HG02623 (cell line): ENCODE data around the gene IL22RA2.
"Not testable (repeated sequence)": the region's sequence is repeated elsewhere in the genome, so short reads cannot be mapped to it uniquely, and the experiment has no call there.

Experiments used
- ATAC-seq: cut with Tn5 transposase; IDR thresholded peaks from one replicate; pipeline ENCODE4 v1.9.1; 2021; ENCODE audit warnings: moderate library complexity; ENCODE audit not compliant: unreplicated experiment

IL22RA2 gene

GRCh38 chr6:137126875-137127485 lies 46.5 kb downstream of the IL22RA2 start:
- no peak for ATAC-seq

GRCh38 chr6:137123078-137123477 lies 50.4 kb downstream of the IL22RA2 start:
- ATAC-seq: no peak

GRCh38 chr6:137122612-137123011 lies 50.8 kb downstream of the IL22RA2 start:
- ATAC-seq: peak; percentile 64

- peak; percentile 52 for ATAC-seq
Observed at GRCh38 chr6:137121401-137121997, 51.9 kb downstream of the IL22RA2 start.

GRCh38 chr6:137120748-137121147 lies 52.7 kb downstream of the IL22RA2 start:
- ATAC-seq: no peak

- ATAC-seq: no peak
Observed at GRCh38 chr6:137119196-137120104, 54.0 kb downstream of the IL22RA2 start.

GRCh38 chr6:137117581-137117980 lies 55.9 kb downstream of the IL22RA2 start:
- no peak for ATAC-seq

- no peak for ATAC-seq
Observed at GRCh38 chr6:137116807-137117206, 56.6 kb downstream of the IL22RA2 start.

- ATAC-seq: no peak
Observed at GRCh38 chr6:137115658-137116057, 57.8 kb downstream of the IL22RA2 start.

GRCh38 chr6:137112067-137112355 lies 61.4 kb downstream of the IL22RA2 start:
- ATAC-seq: no peak

GRCh38 chr6:137111296-137112066 lies 62.0 kb downstream of the IL22RA2 start:
- ATAC-seq: no peak

GRCh38 chr6:137107767-137108105 lies 65.7 kb downstream of the IL22RA2 start:
- ATAC-seq: no peak

GRCh38 chr6:137107047-137107766 lies 66.2 kb downstream of the IL22RA2 start:
- not testable (repeated sequence) for ATAC-seq

- no peak for ATAC-seq
Observed at GRCh38 chr6:137106183-137106582, 67.3 kb downstream of the IL22RA2 start.

GRCh38 chr6:137105375-137105774 lies 68.1 kb downstream of the IL22RA2 start:
- ATAC-seq: no peak

- ATAC-seq: no peak
Observed at GRCh38 chr6:137104926-137105325, 68.5 kb downstream of the IL22RA2 start.

- peak; percentile 85 for ATAC-seq
Observed at GRCh38 chr6:137102851-137103492, 70.5 kb downstream of the IL22RA2 start.

GRCh38 chr6:137102050-137102848 lies 71.2 kb downstream of the IL22RA2 start:
- no peak for ATAC-seq

GRCh38 chr6:137099689-137100403 lies 73.6 kb downstream of the IL22RA2 start:
- ATAC-seq: no peak
